CD4-positive, alpha-beta T cell treated with Interferon alpha-2 for 1 hour (primary cell): ENCODE measurements around the gene DCAF5.

Source experiments
- DNase-seq, 2 donors: peaks; one replicate each; pipeline ENCODE4 v3.0.0-alpha.2; 2020 to 2022

DCAF5 gene

DNA sequence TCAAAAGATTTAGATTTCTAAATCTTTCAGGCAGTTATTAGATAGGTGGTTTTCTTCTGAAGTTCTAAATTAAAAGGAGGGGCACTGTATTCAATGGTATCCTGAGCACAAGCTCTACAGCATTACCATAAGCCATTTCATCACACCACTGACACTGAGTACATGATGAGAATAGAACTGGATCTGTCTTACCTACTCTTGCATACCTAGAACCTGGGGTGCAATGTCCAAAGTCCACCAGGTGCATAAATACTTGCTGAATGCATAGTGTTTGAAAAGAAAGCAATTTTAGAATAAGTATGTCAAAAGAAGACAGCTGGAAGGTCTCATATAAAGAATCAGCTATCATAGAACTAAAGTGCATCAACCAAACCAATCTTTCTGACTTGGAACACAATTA, 88.3 kb downstream of the DCAF5 start:
- DNase-seq, result no peak

- peak in 1 of 2 donors; percentile 50 for DNase-seq
Observed at GRCh38 chr14:69059658-69060623, 93.0 kb downstream of the DCAF5 start.

- no peak for DNase-seq
Observed at GRCh38 chr14:69055999-69056788, 96.7 kb downstream of the DCAF5 start.

DNA sequence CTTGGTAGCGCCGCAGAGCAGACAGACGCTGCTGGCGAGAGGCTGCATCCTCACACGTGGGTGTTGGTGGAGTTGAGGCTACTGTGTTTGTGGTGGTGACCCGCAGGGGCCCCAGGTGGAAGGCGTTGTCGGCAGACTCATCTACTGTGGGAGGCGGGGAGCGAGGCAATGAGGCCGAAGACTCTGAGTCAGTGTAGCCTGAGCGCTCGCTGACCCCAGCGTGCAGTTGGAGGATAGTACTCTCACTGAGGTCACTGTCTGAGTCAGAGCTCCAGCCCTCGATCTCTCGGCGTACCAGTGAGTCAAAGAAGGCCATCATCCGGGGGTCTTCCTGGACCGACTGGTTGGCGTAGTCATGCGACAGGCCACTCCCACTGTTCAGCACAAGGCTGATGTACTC, 97.8 kb downstream of the DCAF5 start:
- no peak for DNase-seq

DNA sequence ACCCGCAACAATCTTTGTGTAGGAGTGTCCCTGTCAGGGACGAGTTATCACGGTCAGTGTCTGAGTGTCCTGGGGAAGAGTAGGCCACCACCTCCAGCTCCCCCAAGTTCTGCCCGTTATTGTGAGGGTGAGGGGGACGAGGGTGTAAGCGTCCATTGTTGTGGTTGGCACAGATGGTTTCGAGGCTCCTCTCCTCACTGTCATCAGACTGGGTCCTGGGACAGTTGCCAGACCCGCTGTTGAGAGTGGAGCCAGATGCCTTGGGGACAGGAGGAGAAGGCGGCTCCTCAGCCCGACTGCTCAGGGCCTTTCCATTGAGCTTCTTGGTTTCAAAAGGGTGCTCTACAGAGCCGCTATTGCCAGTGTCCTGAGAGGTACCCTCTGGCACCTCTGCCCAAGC, 98.9 kb downstream of the DCAF5 start:
- no peak for DNase-seq

DNA sequence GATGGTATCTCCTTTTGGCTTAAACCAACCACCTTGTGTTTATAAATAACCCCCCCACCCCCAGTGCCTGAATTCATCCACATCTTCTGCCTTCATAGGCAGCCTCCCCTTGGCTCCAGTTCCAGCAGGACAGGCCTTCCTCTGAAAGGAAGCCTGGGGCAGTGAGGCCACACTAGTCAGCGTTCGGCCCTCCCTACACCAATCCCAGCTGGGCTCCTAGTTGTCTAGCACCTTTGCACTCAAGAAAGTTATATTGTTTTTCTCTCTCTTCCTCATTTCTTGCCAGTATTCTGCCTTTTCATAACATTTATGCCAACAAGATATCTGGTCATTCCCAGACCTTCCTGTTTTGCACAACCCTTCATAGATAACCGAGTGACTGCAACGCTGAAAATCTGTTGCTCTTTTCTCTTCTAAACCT, 100.7 kb downstream of the DCAF5 start:
- no peak for DNase-seq

- DNase-seq, result no peak
Observed at GRCh38 chr14:69050240-69051184, 102.4 kb downstream of the DCAF5 start.

GRCh38 chr14:69049675-69050074, 103.2 kb downstream of the DCAF5 start:
- no peak for DNase-seq

DNA sequence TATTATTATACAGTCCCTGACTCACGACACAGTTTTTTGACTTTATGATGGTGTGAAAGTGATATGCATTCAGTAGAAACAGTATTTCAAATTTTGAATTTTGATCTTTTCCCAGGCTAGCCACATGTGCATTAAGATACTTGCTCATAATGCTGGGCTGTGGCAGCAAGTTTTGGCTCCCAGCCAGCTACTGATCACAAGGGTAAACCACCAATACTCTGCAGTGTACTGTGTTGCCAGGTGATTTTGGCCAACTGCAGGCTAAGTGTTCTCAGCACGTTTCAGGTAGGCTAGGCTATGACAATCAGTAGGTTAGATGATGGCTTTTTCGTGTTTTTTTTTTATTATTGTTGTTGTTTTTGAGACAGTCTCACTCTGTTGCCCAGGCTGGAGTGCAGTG, 104.5 kb downstream of the DCAF5 start:
- no peak for DNase-seq

DNA sequence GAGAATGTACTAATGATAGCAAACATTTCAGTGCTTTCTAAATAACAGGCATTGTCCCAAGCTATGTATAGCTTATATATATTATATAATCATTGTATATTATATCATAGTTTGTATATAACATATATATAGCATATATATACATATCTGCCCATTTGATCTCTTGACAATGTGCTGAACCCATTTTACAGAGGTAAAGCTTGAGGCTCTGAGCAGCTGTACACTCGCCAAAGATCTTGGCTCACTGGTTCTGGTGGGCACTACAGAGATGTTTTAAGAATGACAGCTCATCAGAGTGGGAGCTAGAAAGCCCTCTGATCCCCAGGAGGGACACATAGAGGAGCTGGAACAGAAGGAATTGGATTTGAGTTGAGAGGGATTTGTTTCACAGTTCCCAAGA, 105.7 kb downstream of the DCAF5 start:
- DNase-seq, result no peak

DNA sequence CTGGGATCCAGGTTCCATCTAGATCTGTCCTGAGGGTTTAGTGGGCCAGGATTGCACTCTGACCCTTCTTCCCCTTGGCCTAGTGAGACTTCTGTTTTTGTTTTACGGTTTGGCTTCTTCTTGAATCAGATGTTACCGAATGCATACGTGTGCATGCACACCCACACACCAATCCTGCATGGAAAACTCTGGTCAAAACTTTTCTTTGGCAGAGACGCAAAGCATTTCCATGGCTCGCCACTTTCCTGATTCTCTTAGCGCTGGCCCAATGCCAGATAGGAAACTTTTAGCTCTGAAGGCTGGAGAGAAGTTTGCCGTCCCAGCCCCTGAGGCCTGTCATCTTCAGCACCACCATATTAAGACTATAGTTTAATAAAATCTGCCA, 106.5 kb downstream of the DCAF5 start:
- no peak for DNase-seq

GRCh38 chr14:69045857-69046475, 107.0 kb downstream of the DCAF5 start:
- peak in 1 of 2 donors; percentile 14 for DNase-seq

GRCh38 chr14:69044965-69045555, 107.9 kb downstream of the DCAF5 start:
- no peak for DNase-seq

DNA sequence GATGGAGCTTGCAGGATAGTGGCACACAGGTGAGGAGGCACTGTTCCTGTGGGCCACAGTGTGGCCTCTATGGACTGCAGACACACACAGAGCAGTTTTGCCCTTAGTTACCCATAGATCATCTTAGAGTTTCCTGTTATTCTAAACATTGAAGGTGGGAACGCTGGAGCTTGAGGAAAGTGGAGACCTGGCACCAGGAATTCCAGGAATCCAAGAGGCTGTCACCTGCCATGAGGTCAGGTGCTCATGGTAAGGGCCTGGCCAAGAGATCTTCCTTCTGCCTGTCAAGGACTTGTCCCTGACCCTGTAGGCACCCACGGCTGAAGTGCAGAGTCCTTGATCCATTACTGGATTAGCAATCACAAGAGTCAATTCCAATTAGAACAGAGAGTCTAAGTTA, 108.6 kb downstream of the DCAF5 start:
- DNase-seq, result no peak

GRCh38 chr14:69043596-69044260, 109.2 kb downstream of the DCAF5 start:
- DNase-seq, result peak in 1 of 2 donors; percentile 24

GRCh38 chr14:69042787-69043444, 110.0 kb downstream of the DCAF5 start:
- DNase-seq, result peak in 1 of 2 donors; percentile 21

GRCh38 chr14:69042299-69042698, 110.6 kb downstream of the DCAF5 start:
- no peak for DNase-seq

- DNase-seq, result no peak
Observed at GRCh38 chr14:69041783-69042182, 111.1 kb downstream of the DCAF5 start.

DNA sequence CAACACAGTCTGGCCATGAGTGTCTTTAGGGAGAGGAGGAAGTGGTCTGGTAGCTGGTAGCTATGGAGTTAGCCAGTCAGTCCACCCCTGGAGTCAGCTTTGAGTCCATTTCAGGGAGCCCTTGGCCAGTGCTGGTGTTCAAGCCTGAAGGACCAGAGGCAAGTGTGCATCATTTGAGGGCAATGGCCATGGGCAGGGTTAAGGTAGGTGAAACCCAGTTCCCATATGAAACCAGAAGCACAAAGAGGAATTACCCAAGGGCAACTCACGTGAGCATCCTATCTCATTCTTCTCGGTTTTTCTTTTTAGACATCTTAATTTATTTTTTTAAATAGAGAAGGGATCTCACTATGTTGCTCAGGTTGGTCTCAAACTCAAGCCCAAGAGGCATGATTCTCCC, 112.6 kb downstream of the DCAF5 start:
- peak in 1 of 2 donors; percentile 18 for DNase-seq

DNA sequence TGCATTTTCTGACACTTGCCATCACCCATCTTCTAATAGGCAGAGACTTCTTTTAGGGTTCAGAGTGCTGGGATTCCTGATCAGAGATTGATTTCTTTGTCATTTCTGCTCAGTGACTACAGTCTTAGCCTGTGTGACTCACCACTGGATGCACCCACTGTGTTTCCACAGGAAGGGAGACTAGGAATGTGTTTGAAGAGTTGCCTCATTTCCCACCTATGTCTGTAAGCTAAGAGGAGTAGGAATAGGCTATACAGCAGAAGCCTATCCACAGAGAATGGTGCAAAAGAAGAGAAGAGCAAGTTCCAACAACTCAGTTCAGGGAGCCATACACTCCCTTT, 113.7 kb downstream of the DCAF5 start:
- no peak for DNase-seq
